ENCODE results near the gene SLC28A1. TPM values are rescaled to one million over a fixed set of nuclear protein-coding genes. Genes with fewer than 3 reads are reported as not detected.

Gene SLC28A1
- total RNA-seq, 1 donor from 2014 or later: 0.19 TPM

GRCh38 chr15:84904419-84904818, 20.0 kb downstream of the SLC28A1 start:
- no peak for DNase-seq (ENCODE audit: extremely low spot score, unreplicated experiment)
- Mint-ChIP-seq H3K4me3 (no peak overlapping the region), H3K4me1 (ENCODE audit: unreplicated experiment) (peaks cover 8% of the 10 kb centered on the region), H3K27me3 (no peaks in the 10 kb centered on the region), H3K27ac (no peak overlapping the region), H3K9me3 (no peaks in the 10 kb centered on the region), H3K36me3 (no peaks in the 10 kb centered on the region)
- TF ChIP-seq, protein P1, sequence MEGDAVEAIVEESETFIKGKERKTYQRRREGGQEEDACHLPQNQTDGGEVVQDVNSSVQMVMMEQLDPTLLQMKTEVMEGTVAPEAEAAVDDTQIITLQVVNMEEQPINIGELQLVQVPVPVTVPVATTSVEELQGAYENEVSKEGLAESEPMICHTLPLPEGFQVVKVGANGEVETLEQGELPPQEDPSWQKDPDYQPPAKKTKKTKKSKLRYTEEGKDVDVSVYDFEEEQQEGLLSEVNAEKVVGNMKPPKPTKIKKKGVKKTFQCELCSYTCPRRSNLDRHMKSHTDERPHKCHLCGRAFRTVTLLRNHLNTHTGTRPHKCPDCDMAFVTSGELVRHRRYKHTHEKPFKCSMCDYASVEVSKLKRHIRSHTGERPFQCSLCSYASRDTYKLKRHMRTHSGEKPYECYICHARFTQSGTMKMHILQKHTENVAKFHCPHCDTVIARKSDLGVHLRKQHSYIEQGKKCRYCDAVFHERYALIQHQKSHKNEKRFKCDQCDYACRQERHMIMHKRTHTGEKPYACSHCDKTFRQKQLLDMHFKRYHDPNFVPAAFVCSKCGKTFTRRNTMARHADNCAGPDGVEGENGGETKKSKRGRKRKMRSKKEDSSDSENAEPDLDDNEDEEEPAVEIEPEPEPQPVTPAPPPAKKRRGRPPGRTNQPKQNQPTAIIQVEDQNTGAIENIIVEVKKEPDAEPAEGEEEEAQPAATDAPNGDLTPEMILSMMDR (conservative IDR thresholded peaks at IDR 0.05): no peak

- H3K36me3 Mint-ChIP-seq: no peaks in the 10 kb centered on the region
- TF ChIP-seq, protein P1 (conservative IDR thresholded peaks at IDR 0.05): no peak
- no peak overlapping the region for H3K27ac Mint-ChIP-seq
- H3K27me3 Mint-ChIP-seq: no peaks in the 10 kb centered on the region
- peaks cover 8% of the 10 kb centered on the region for H3K4me1 Mint-ChIP-seq (ENCODE audit: unreplicated experiment)
- no peak for DNase-seq (ENCODE audit: extremely low spot score, unreplicated experiment)
- no peak overlapping the region for H3K4me3 Mint-ChIP-seq
- H3K9me3 Mint-ChIP-seq: no peaks in the 10 kb centered on the region
Observed at GRCh38 chr15:84905016-84905916, 20.8 kb downstream of the SLC28A1 start.

DNA sequence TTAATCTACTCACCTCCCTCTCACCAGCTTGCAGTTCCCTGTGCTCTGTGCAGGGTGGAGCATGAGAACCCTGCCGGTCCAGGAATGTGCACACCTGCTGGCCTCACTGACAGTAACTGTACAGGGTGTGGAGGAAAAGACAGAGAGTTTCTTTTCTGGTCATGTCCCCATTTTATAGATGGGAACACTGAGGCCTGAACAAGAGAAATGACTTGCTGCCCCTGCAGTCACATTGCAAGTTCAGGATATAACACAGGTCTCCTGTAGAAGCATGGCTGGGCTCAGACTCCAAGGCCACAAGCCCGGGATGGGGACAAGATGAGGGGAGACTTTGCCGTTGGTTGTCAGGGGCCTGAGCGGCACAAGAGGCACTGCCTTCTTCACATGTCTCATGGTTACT, 23.3 kb downstream of the SLC28A1 start:
- Mint-ChIP-seq H3K27ac (no peak overlapping the region), H3K27me3 (no peaks in the 10 kb centered on the region), H3K36me3 (no peaks in the 10 kb centered on the region), H3K4me1 (ENCODE audit: unreplicated experiment) (peaks cover 21% of the 10 kb centered on the region), H3K9me3 (no peaks in the 10 kb centered on the region), H3K4me3 (no peak overlapping the region)
- DNase-seq (ENCODE audit: extremely low spot score, unreplicated experiment): no peak
- TF ChIP-seq, protein P1 (conservative IDR thresholded peaks at IDR 0.05): no peak

DNA sequence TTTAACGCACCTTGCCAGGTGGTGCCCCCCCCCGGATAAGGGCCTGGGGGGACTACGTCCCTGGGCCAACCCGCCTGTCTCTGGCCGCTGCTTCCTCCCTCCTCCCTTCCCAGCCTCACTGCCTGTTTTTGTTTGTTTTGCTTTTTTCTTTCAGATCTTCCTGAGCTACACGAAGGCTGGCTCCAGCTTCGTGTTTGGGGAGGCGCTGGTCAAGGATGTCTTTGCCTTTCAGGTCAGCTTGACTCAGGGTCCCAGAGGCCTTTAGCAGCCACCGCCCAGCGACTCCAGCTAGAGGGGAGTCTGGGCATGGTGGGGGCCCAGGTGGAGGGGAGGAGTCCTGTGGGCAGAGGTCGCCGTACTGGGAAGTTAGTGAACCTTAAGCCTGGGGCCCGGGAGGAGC, 24.1 kb downstream of the SLC28A1 start:
- H3K36me3 Mint-ChIP-seq: no peaks in the 10 kb centered on the region
- H3K4me3 Mint-ChIP-seq: no peak overlapping the region
- H3K9me3 Mint-ChIP-seq: no peaks in the 10 kb centered on the region
- TF ChIP-seq, protein P1 (conservative IDR thresholded peaks at IDR 0.05): no peak
- H3K27ac Mint-ChIP-seq: no peak overlapping the region
- peaks cover 22% of the 10 kb centered on the region for H3K4me1 Mint-ChIP-seq (ENCODE audit: unreplicated experiment)
- H3K27me3 Mint-ChIP-seq: no peaks in the 10 kb centered on the region
- no peak for DNase-seq (ENCODE audit: extremely low spot score, unreplicated experiment)

DNA sequence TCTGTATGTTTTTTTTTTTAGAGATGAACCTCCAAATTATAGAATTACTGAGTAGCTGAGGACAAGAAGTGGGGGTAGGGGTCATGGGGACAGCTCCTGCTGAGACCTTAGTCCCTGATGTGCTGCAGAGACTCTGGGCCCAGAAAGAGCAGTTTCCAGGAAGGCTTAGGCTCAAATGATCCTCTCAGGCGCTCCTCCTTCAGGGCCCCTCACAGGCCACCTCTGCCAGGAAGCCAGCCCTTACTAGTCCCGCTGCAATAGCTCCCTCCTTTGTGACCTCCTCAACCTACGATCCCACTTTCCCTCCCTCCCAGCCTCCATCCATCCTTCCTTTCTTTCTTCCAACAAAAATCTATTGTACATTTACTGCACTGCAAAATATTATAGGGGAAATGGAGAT, 24.6 kb downstream of the SLC28A1 start:
- Mint-ChIP-seq H3K9me3 (no peaks in the 10 kb centered on the region), H3K36me3 (no peaks in the 10 kb centered on the region), H3K4me3 (no peak overlapping the region), H3K4me1 (ENCODE audit: unreplicated experiment) (peaks cover 22% of the 10 kb centered on the region), H3K27ac (no peak overlapping the region), H3K27me3 (no peaks in the 10 kb centered on the region)
- DNase-seq (ENCODE audit: extremely low spot score, unreplicated experiment): no peak
- TF ChIP-seq, protein P1 (conservative IDR thresholded peaks at IDR 0.05): no peak
